ENCODE results near the gene INTU. TPM values are rescaled to one million over a fixed set of nuclear protein-coding genes. Genes with fewer than 3 reads are reported as not detected.

Gene INTU
- total RNA-seq, 2 donors from 2014 or later, result 7.6 to 8.0 TPM

DNA sequence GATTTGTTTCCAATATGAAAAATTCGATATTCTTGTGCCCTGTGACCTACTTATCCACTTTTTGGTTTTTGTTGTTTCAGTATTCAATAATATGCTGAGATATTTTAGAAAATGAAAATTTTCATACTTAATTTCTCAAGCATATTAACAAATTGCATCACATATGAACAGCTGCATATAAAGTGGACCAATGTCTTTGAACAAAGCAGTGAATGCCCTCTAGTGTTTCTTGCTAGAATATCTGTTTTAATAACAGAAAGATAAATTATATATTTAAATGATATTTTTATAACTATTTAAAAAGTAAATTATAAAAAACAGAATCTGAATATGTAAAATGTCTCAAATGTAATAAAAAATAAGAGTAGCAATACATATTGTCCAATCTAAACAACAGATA, 31.7 kb upstream of the INTU start:
- no peak for ATAC-seq
- TF ChIP-seq, protein P1, sequence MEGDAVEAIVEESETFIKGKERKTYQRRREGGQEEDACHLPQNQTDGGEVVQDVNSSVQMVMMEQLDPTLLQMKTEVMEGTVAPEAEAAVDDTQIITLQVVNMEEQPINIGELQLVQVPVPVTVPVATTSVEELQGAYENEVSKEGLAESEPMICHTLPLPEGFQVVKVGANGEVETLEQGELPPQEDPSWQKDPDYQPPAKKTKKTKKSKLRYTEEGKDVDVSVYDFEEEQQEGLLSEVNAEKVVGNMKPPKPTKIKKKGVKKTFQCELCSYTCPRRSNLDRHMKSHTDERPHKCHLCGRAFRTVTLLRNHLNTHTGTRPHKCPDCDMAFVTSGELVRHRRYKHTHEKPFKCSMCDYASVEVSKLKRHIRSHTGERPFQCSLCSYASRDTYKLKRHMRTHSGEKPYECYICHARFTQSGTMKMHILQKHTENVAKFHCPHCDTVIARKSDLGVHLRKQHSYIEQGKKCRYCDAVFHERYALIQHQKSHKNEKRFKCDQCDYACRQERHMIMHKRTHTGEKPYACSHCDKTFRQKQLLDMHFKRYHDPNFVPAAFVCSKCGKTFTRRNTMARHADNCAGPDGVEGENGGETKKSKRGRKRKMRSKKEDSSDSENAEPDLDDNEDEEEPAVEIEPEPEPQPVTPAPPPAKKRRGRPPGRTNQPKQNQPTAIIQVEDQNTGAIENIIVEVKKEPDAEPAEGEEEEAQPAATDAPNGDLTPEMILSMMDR (IDR thresholded peaks at IDR 0.05), result no peak
- peaks cover 0 to 7% of the 10 kb centered on the region in 2 donors for H3K27me3 ChIP-seq
- H3K27ac ChIP-seq, result no peak overlapping the region
- intact Hi-C loops (cut with DNase I), result no loop called here
- no peaks in the 10 kb centered on the region for H3K4me1 ChIP-seq
- no peak overlapping the region for H3K4me3 ChIP-seq
- H3K9me3 ChIP-seq, result no peaks in the 10 kb centered on the region
- WGBS, 2 donors, result 74 to 78% methylated on average over 1 of the region's 1 CpG
- no peak for DNase-seq
- H3K36me3 ChIP-seq (replicated peaks in 1 of 2; ENCODE audit: insufficient read depth in 1 of 2, low read depth in 2 of 2), result no peaks in the 10 kb centered on the region

DNA sequence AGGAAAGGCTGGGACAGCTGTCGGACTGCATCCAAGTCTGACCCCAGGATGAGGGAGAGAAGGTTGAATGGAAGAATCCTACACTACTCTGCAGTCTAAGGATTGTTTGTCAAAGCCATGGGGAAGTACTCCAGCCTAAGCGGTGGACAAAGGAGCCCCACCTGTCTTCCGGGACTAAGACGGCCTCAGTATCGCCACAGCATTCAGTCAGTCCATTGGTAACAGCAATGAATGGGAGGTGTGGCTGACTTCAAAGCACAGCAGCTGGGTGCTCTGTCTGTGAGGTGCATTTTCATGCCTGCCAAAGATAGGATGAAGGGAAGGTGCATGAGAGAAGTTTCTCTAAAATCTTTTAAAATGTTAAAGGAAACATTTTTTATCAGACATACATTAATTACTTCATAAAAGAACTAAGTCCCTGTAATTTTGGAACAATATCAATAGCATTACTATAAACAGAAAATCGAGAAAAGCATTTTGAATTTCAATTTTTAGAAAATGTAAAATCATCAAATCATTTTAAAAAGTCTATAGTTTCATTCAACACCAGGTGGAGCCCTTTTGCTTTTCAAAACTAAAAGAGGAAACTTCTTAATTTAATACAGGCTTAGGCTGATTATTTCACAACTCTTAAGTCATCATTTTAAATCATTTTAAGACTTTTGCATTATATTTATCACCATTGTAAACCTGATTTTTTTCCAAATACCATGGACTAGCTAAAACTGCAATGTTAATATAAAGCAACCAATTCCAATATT, 27.6 kb upstream of the INTU start:
- Histone ChIP-seq H3K4me1 (no peaks in the 10 kb centered on the region), H3K27ac (no peak overlapping the region), H3K9me3 (no peaks in the 10 kb centered on the region), H3K4me3 (no peak overlapping the region), H3K27me3 (peaks cover 0 to 7% of the 10 kb centered on the region in 2 donors), H3K36me3 (replicated peaks in 1 of 2; ENCODE audit: insufficient read depth in 1 of 2, low read depth in 2 of 2) (no peaks in the 10 kb centered on the region)
- no peak for TF ChIP-seq POLR2A (IDR thresholded peaks at IDR 0.05)
- TF ChIP-seq, protein P1 (IDR thresholded peaks at IDR 0.05), result peak; percentile 40 to 64 (median 59)
- WGBS, 2 donors, result 6 to 8% methylated on average over 6 of the region's 6 CpGs
- intact Hi-C loops (cut with DNase I), result loop anchor here (5.0 kb wide), 1 partner anchor 127 kb away; the partner anchor contains the start of gene SLC25A31
- ATAC-seq (no peak), DNase-seq (no peak)

DNA sequence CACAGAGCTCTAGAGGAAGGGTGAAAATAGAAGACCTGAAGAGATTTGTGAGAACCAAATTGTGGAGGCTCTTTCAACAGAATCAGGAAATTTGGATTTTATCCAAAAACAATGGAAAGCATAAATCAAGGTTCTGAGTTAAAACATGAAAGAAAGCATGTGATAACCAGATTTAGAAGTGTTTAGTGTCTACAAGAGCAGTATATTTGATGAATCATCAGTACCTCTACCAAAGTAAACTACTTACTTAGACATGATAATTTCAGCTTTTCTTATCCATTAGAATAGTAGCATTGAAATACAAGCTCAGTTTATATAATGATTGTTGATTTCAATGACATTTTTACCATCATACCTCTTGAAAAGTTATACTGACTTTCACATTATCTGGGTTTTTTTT, 25.9 kb upstream of the INTU start:
- Histone ChIP-seq H3K4me1 (no peaks in the 10 kb centered on the region), H3K36me3 (replicated peaks in 1 of 2; ENCODE audit: insufficient read depth in 1 of 2, low read depth in 2 of 2) (no peaks in the 10 kb centered on the region), H3K9me3 (no peaks in the 10 kb centered on the region), H3K27me3 (peaks cover 0 to 7% of the 10 kb centered on the region in 2 donors), H3K27ac (no peak overlapping the region), H3K4me3 (no peak overlapping the region)
- no peak for DNase-seq
- TF ChIP-seq POLR2A (IDR thresholded peaks at IDR 0.05), result no peak
- TF ChIP-seq, protein P1 (IDR thresholded peaks at IDR 0.05), result no peak
- intact Hi-C loops (cut with DNase I), result loop anchor here (5.0 kb wide), 1 partner anchor 125 kb away; the partner anchor contains the start of gene SLC25A31
- ATAC-seq, result no peak

DNA sequence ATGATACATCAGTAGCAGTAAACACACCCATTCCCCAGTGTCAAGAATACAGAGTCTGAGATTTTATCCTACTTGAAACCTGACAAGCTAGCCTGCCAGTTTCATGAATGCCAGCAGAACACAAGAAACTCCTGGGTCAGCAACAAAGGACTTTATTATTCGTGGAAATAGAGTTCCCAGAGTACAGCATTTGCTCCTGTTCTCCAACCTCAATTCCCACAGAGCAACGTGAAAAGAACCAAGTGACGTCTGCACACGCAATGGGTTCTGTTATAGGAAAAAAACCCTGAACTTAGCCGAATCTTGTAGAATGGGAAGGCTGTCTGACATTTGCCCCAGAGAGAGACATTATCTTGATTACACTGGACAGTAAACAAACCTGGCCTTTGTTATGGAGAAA, 23.3 kb upstream of the INTU start:
- peaks cover 0 to 7% of the 10 kb centered on the region in 2 donors for H3K27me3 ChIP-seq
- no peaks in the 10 kb centered on the region for H3K9me3 ChIP-seq
- no peak for DNase-seq
- H3K4me3 ChIP-seq, result no peak overlapping the region
- H3K36me3 ChIP-seq (replicated peaks in 1 of 2; ENCODE audit: insufficient read depth in 1 of 2, low read depth in 2 of 2), result no peaks in the 10 kb centered on the region
- WGBS, 2 donors, result 28 to 29% methylated on average over 5 of the region's 5 CpGs
- no peak for TF ChIP-seq POLR2A (IDR thresholded peaks at IDR 0.05)
- TF ChIP-seq, protein P1 (IDR thresholded peaks at IDR 0.05), result no peak
- ATAC-seq, result no peak
- no peak overlapping the region for H3K27ac ChIP-seq
- intact Hi-C loops (cut with DNase I), result loop anchor here (5.0 kb wide), 1 partner anchor 123 kb away; the partner anchor contains the start of gene SLC25A31
- no peaks in the 10 kb centered on the region for H3K4me1 ChIP-seq

DNA sequence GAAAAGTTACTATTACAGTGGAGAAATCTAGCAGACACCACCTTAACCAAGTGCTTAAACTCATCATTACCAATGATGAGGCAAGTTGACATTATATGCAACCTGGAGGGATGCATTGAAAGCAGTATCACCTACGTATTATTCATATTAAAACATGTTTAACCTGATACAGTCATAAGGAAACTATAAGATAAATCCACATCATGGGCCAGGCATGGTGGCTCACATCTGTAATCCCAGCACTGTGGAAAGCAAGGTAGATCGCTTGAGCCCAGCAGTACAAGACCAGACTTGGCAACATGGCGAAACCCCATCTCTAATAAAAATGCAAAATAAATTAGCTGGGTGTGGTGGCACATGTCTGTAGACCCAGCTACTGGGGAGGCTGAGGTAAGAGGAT, 22.3 kb upstream of the INTU start:
- 81 to 83% methylated on average over 3 of the region's 3 CpGs for WGBS, 2 donors
- Histone ChIP-seq H3K36me3 (replicated peaks in 1 of 2; ENCODE audit: insufficient read depth in 1 of 2, low read depth in 2 of 2) (no peaks in the 10 kb centered on the region), H3K27ac (no peak overlapping the region), H3K4me3 (no peak overlapping the region), H3K27me3 (no peaks in the 10 kb centered on the region), H3K9me3 (no peaks in the 10 kb centered on the region), H3K4me1 (no peaks in the 10 kb centered on the region)
- intact Hi-C loops (cut with DNase I), result no loop called here
- ATAC-seq (no peak), DNase-seq (no peak)
- TF ChIP-seq, protein P1 (IDR thresholded peaks at IDR 0.05), result no peak
- TF ChIP-seq POLR2A (IDR thresholded peaks at IDR 0.05), result no peak
